SK-N-SH treated with all-trans-retinoic acid at 6 μM for 48 hours (cell line): ENCODE measurements around the gene RHOA.

Source experiments
- ARNTL ChIP-seq: fragments of 450-650 bp; formaldehyde crosslinking; IDR thresholded peaks from 2 replicates; pipeline ENCODE4 v1.5.0; 2020; ENCODE audit warnings: low read depth, mild to moderate bottlenecking, moderate library complexity, borderline replicate concordance
- ESRRG ChIP-seq: fragments of 250-450 bp; sonication (Bioruptor Pico); IDR thresholded peaks from 2 replicates; pipeline ENCODE4 v1.6.1; 2021; ENCODE audit warnings: mild to moderate bottlenecking
- ISL1 ChIP-seq: fragments of 250-450 bp; sonication (Bioruptor Pico); IDR thresholded peaks from 2 replicates; pipeline ENCODE4 v2.1.2; 2022; ENCODE audit warnings: mild to moderate bottlenecking, moderate library complexity
- PPARA ChIP-seq: fragments of 250-450 bp; sonication (Bioruptor Pico); IDR thresholded peaks from 2 replicates; pipeline ENCODE4 v1.5.0; 2020; ENCODE audit warnings: mild to moderate bottlenecking, borderline replicate concordance
- TOX ChIP-seq: fragments of 250-450 bp; sonication (Bioruptor Pico); IDR thresholded peaks from 2 replicates; pipeline ENCODE4 v1.8.0; 2021; ENCODE audit warnings: mild to moderate bottlenecking, moderate library complexity, borderline replicate concordance
- ZFP3 ChIP-seq: fragments of 250-450 bp; sonication (Bioruptor Pico); IDR thresholded peaks from 2 replicates; pipeline ENCODE4 v1.5.0; 2020; ENCODE audit warnings: mild to moderate bottlenecking, moderate library complexity
- ZFP30 ChIP-seq: fragments of 450-650 bp; formaldehyde crosslinking; IDR thresholded peaks from 2 replicates; pipeline ENCODE4 v1.5.0; 2022; ENCODE audit warnings: mild to moderate bottlenecking, moderate library complexity
- ZNF8 ChIP-seq: fragments of 450-650 bp; formaldehyde crosslinking; IDR thresholded peaks from 2 replicates; pipeline ENCODE4 v1.5.0; 2020; ENCODE audit warnings: mild to moderate bottlenecking, moderate library complexity
- TF ChIP-seq, protein P1 (sequence below): fragments of 250-450 bp; sonication (Bioruptor Pico); IDR thresholded peaks from 2 replicates; pipeline ENCODE4 v1.5.1; 2021; ENCODE audit warnings: mild to moderate bottlenecking, moderate library complexity
- TF ChIP-seq, protein P2 (sequence below): fragments of 250-450 bp; sonication (Bioruptor Pico); IDR thresholded peaks from 2 replicates; pipeline ENCODE4 v1.8.0; 2020; ENCODE audit warnings: mild to moderate bottlenecking, moderate library complexity, borderline replicate concordance
- TF ChIP-seq, protein P3 (sequence below): fragments of 250-450 bp; sonication (Bioruptor Pico); IDR thresholded peaks from 2 replicates; pipeline ENCODE4 v1.5.0; 2020; ENCODE audit warnings: mild to moderate bottlenecking, moderate library complexity

DNA sequence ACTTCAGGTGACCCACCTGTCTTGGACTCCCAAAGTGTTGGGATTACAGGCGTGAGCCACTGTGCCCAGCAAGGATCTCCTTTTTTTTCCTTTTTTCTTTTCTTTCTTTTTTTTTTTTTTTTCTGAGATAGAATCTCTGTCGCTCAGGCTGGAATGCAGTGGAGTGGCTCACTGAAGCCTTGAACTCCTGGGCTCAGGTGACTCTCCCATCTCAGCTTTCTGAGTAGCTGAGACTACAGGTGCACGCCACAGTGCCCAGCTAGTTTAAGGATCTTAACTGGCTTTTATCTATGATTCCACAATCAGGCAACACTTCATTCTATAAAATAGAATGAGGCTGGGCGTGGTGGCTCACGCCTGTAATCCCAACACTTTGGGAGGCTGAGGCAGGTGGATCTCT lies 33.6 kb upstream of the RHOA start:
- TF ChIP-seq PPARA (CRISPR knock-in tag) (no peak), ZFP30 (CRISPR knock-in tag) (no peak), ARNTL (CRISPR knock-in tag) (no peak), TOX (CRISPR knock-in tag) (no peak), ISL1 (CRISPR knock-in tag) (no peak), ZFP3 (no peak), ZNF8 (CRISPR knock-in tag) (no peak), ESRRG (CRISPR knock-in tag) (no peak)
- TF ChIP-seq, protein P1, sequence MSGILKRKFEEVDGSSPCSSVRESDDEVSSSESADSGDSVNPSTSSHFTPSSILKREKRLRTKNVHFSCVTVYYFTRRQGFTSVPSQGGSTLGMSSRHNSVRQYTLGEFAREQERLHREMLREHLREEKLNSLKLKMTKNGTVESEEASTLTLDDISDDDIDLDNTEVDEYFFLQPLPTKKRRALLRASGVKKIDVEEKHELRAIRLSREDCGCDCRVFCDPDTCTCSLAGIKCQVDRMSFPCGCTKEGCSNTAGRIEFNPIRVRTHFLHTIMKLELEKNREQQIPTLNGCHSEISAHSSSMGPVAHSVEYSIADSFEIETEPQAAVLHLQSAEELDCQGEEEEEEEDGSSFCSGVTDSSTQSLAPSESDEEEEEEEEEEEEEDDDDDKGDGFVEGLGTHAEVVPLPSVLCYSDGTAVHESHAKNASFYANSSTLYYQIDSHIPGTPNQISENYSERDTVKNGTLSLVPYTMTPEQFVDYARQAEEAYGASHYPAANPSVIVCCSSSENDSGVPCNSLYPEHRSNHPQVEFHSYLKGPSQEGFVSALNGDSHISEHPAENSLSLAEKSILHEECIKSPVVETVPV, result no peak
- TF ChIP-seq, protein P2, sequence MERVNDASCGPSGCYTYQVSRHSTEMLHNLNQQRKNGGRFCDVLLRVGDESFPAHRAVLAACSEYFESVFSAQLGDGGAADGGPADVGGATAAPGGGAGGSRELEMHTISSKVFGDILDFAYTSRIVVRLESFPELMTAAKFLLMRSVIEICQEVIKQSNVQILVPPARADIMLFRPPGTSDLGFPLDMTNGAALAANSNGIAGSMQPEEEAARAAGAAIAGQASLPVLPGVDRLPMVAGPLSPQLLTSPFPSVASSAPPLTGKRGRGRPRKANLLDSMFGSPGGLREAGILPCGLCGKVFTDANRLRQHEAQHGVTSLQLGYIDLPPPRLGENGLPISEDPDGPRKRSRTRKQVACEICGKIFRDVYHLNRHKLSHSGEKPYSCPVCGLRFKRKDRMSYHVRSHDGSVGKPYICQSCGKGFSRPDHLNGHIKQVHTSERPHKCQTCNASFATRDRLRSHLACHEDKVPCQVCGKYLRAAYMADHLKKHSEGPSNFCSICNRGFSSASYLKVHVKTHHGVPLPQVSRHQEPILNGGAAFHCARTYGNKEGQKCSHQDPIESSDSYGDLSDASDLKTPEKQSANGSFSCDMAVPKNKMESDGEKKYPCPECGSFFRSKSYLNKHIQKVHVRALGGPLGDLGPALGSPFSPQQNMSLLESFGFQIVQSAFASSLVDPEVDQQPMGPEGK (CRISPR knock-in tag), result no peak
- TF ChIP-seq, protein P3, sequence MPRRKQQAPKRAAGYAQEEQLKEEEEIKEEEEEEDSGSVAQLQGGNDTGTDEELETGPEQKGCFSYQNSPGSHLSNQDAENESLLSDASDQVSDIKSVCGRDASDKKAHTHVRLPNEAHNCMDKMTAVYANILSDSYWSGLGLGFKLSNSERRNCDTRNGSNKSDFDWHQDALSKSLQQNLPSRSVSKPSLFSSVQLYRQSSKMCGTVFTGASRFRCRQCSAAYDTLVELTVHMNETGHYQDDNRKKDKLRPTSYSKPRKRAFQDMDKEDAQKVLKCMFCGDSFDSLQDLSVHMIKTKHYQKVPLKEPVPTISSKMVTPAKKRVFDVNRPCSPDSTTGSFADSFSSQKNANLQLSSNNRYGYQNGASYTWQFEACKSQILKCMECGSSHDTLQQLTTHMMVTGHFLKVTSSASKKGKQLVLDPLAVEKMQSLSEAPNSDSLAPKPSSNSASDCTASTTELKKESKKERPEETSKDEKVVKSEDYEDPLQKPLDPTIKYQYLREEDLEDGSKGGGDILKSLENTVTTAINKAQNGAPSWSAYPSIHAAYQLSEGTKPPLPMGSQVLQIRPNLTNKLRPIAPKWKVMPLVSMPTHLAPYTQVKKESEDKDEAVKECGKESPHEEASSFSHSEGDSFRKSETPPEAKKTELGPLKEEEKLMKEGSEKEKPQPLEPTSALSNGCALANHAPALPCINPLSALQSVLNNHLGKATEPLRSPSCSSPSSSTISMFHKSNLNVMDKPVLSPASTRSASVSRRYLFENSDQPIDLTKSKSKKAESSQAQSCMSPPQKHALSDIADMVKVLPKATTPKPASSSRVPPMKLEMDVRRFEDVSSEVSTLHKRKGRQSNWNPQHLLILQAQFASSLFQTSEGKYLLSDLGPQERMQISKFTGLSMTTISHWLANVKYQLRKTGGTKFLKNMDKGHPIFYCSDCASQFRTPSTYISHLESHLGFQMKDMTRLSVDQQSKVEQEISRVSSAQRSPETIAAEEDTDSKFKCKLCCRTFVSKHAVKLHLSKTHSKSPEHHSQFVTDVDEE, result no peak
